ENCODE results near the gene AHSP.

DNA sequence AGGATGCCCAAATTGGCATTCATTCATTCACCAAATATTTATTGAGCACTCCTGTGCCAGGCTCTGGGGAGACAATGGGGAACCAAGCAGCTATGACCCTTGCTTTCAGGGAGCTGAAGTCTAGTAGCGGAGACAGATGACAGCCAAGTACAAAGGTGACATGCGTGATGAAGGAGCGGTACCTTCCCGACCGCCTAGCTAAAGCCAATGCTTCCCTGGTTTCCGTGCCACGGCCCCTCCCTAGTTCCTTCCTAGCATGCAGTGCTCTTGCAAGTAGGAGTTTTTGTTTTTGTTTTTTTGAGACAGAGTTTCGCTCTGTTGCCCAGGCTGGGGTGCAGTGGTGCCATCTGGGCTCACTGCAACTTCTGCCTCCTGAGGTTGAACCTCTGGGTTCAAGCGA lies 47.9 kb upstream of the AHSP start:
- TF ChIP-seq EZH2 (IDR thresholded peaks at IDR 0.05; ENCODE audit: borderline replicate concordance, low read depth, low read length, poor library complexity, severe bottlenecking) (no peak), CTCF (conservative IDR thresholded peaks at IDR 0.05; ENCODE audit: low read depth, low read length) (no peak)
